Measurements from ENCODE around the gene USB1. TPM values are rescaled to one million over a fixed set of nuclear protein-coding genes. Genes with fewer than 3 reads are reported as not detected.

USB1 gene
- total RNA-seq, 1 experiment from 2014 or later = 73.1 TPM

- Histone ChIP-seq H3K36me3 (ENCODE audit: control insufficient read depth in 1 of 2, insufficient read depth in 2 of 2, low read length in 2 of 2) (no peaks in the 10 kb centered on the region), H3K27me3 (ENCODE audit: insufficient read depth, low read length) (no peaks in the 10 kb centered on the region; the same call in 1 of the 2 replicates), H3K9ac (ENCODE audit: low read length) (no peak overlapping the region), H3K4me1 (ENCODE audit: control insufficient read depth in 1 of 2, insufficient read depth in 2 of 2, low read length in 2 of 2) (no peaks in the 10 kb centered on the region; a peak in 2 of 4 replicates), H4K20me1 (ENCODE audit: insufficient read depth) (no peaks in the 10 kb centered on the region), H3K27ac (ENCODE audit: low read depth, low read length) (no peak overlapping the region), H3K9me2 (ENCODE audit: insufficient read depth) (no peaks in the 10 kb centered on the region), H2AFZ (ENCODE audit: low read depth, low read length, poor library complexity, severe bottlenecking) (no peak overlapping the region), H3K9me3 (ENCODE audit: control insufficient read depth in 1 of 2, insufficient read depth in 1 of 2, low read depth in 1 of 2, low read length in 2 of 2) (no peaks in the 10 kb centered on the region), H3K79me2 (ENCODE audit: insufficient read depth, low read length) (no peaks in the 10 kb centered on the region), H3K4me2 (ENCODE audit: low read length) (no peak overlapping the region), H3K4me3 (replicated peaks in 1 of 2; ENCODE audit: low read depth in 1 of 2, low read length in 2 of 2) (no peak overlapping the region)
- CTCF ChIA-PET = interaction anchor here (0.9 to 1.5 kb wide), 2 partner anchors 12 to 18 kb away, joined by 3 to 6 read pairs; no protein-coding TSS in a partner anchor
- RAD21 ChIA-PET (ENCODE audit: low non-redundant PET in 1 of 2, low total read pairs in 2 of 2, uncharacterized antibody in 2 of 2, unreplicated experiment in 2 of 2) = no interaction called here
- no TSS peak for BruUV-seq (replicated peaks)
- ATAC-seq (no peak), DNase-seq (ENCODE audit: low read depth, low spot score) (no peak)
- TF ChIP-seq ZNF274 (IDR thresholded peaks at IDR 0.05; ENCODE audit: low read depth, low read length) (no peak), ELF1 (IDR thresholded peaks at IDR 0.05; ENCODE audit: borderline replicate concordance, low read depth) (no peak), RAD21 (IDR thresholded peaks at IDR 0.05; ENCODE audit: low read depth) (no peak), CEBPB (IDR thresholded peaks at IDR 0.05; ENCODE audit: low read depth) (no peak), POLR2AphosphoS5 (IDR thresholded peaks at IDR 0.05; ENCODE audit: low read depth, low read length) (no peak), JUND (IDR thresholded peaks at IDR 0.05) (no peak), ZFX (IDR thresholded peaks at IDR 0.05) (no peak), ATF3 (IDR thresholded peaks at IDR 0.05) (no peak), SP1 (IDR thresholded peaks at IDR 0.05; ENCODE audit: low read depth) (no peak), FOSL1 (IDR thresholded peaks at IDR 0.05; ENCODE audit: low read depth) (no peak), YY1 (IDR thresholded peaks at IDR 0.05; ENCODE audit: extremely low read depth, insufficient replicate concordance, low read depth, low read length) (no peak)
- TF ChIP-seq, protein P1, sequence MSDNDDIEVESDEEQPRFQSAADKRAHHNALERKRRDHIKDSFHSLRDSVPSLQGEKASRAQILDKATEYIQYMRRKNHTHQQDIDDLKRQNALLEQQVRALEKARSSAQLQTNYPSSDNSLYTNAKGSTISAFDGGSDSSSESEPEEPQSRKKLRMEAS (IDR thresholded peaks at IDR 0.05) = no peak
- intact Hi-C loops (cut with micrococcal nuclease) = no loop called here
- POLR2A ChIA-PET = no interaction called here
Measured at GRCh38 chr16:57956924-57957672, 44.1 kb upstream of the USB1 start.

Data from HCT116 (cell line).